HAP-1 (cell line): ENCODE results near the gene RBPJL.

Source experiments
- DNase-seq, 2 experiments: peaks; one replicate each; pipeline ENCODE4 v3.0.0-alpha.2; 2016 to 2020; ENCODE audit warnings: low spot score in 2 of 2
- H3K27me3 ChIP-seq: fragments of 250-450 bp; sonication (Bioruptor Pico); 2 replicates; pipeline ENCODE4 v1.5.1; 2020; ENCODE audit warnings: low read depth, mild to moderate bottlenecking, moderate library complexity
- H3K36me3 ChIP-seq: fragments of 250-450 bp; sonication (Bioruptor Pico); replicated peaks from 2 replicates; pipeline ENCODE4 v1.5.1; 2020; ENCODE audit warnings: mild to moderate bottlenecking
- H3K4me1 ChIP-seq: fragments of 250-450 bp; sonication (Bioruptor Pico); 2 replicates; pipeline ENCODE4 v1.5.1; 2020; ENCODE audit warnings: mild to moderate bottlenecking
- H3K4me3 ChIP-seq: fragments of 250-450 bp; sonication (Bioruptor Pico); 2 replicates; pipeline ENCODE4 v1.5.1; 2020; ENCODE audit warnings: mild to moderate bottlenecking, moderate library complexity
- H3K9me3 ChIP-seq: fragments of 250-450 bp; sonication (Bioruptor Pico); 2 replicates; pipeline ENCODE4 v1.5.1; 2020; ENCODE audit warnings: mild to moderate bottlenecking, moderate library complexity
- in situ Hi-C: fragments of 300-500 bp; cut with MboI; formaldehyde crosslinking; loops from 3 replicates; pipeline ENCODE4 v1.14.3; 2020; ENCODE audit warnings: low sequenced_read_pairs, inconsistent platforms, mixed read lengths

The RBPJL gene

GRCh38 chr20:45300961-45301360, 5.7 kb upstream of the RBPJL start:
- in situ Hi-C loops = no loop called here
- peak; percentile 19 to 76 for DNase-seq
- Histone ChIP-seq H3K36me3 (no peaks in the 10 kb centered on the region), H3K27me3 (no peaks in the 10 kb centered on the region; the same call in 1 of the 2 replicates), H3K9me3 (no peaks in the 10 kb centered on the region), H3K4me3 (no peak overlapping the region), H3K4me1 (no peaks in the 10 kb centered on the region)

GRCh38 chr20:45301824-45302271, 4.8 kb upstream of the RBPJL start:
- DNase-seq = no peak
- Histone ChIP-seq H3K4me3 (no peak overlapping the region), H3K27me3 (no peaks in the 10 kb centered on the region; the same call in 1 of the 2 replicates), H3K4me1 (peaks cover 3% of the 10 kb centered on the region; the same call in 1 of the 2 replicates), H3K36me3 (no peaks in the 10 kb centered on the region), H3K9me3 (no peaks in the 10 kb centered on the region)
- in situ Hi-C loops = no loop called here

GRCh38 chr20:45303586-45304463, 2.8 kb upstream of the RBPJL start:
- Histone ChIP-seq H3K36me3 (no peaks in the 10 kb centered on the region), H3K4me3 (no peak overlapping the region), H3K4me1 (peaks cover 3% of the 10 kb centered on the region; the same call in 1 of the 2 replicates), H3K9me3 (no peaks in the 10 kb centered on the region), H3K27me3 (no peaks in the 10 kb centered on the region)
- DNase-seq = no peak
- in situ Hi-C loops = no loop called here

GRCh38 chr20:45304464-45304999, 2.1 kb upstream of the RBPJL start:
- Histone ChIP-seq H3K4me1 (peaks cover 3% of the 10 kb centered on the region; the same call in 1 of the 2 replicates), H3K4me3 (no peak overlapping the region), H3K9me3 (no peaks in the 10 kb centered on the region), H3K36me3 (no peaks in the 10 kb centered on the region), H3K27me3 (no peaks in the 10 kb centered on the region)
- in situ Hi-C loops = no loop called here
- no peak for DNase-seq

GRCh38 chr20:45305262-45305661, 1.4 kb upstream of the RBPJL start:
- no peak overlapping the region for H3K4me3 ChIP-seq
- no peaks in the 10 kb centered on the region for H3K9me3 ChIP-seq
- in situ Hi-C loops = no loop called here
- H3K27me3 ChIP-seq = no peaks in the 10 kb centered on the region
- no peaks in the 10 kb centered on the region for H3K36me3 ChIP-seq
- peaks cover 3% of the 10 kb centered on the region; the same call in 1 of the 2 replicates for H3K4me1 ChIP-seq
- no peak for DNase-seq

GRCh38 chr20:45307076-45307640, 518 bp downstream of the RBPJL start:
- Histone ChIP-seq H3K4me1 (peaks cover 3% of the 10 kb centered on the region; the same call in 1 of the 2 replicates), H3K9me3 (no peaks in the 10 kb centered on the region), H3K4me3 (no peak overlapping the region), H3K27me3 (no peaks in the 10 kb centered on the region), H3K36me3 (no peaks in the 10 kb centered on the region)
- in situ Hi-C loops = no loop called here
- no peak for DNase-seq

GRCh38 chr20:45308117-45308778, 1.6 kb downstream of the RBPJL start, which contains the start of gene MATN4:
TSS of gene MATN4 (minus strand) at chr20:45308299. CDS start at chr20:45305582, 2,717 bp downstream.
- no peaks in the 10 kb centered on the region for H3K27me3 ChIP-seq
- in situ Hi-C loops = no loop called here
- no peak for DNase-seq

GRCh38 chr20:45309075-45309474, 2.4 kb downstream of the RBPJL start:
- in situ Hi-C loops = no loop called here
- Histone ChIP-seq H3K9me3 (no peaks in the 10 kb centered on the region), H3K4me3 (no peak overlapping the region)

More at GRCh38 chr20:45308117-45308778, 1.6 kb downstream of the RBPJL start, which contains the start of gene MATN4:
- H3K9me3 ChIP-seq = no peaks in the 10 kb centered on the region
- H3K36me3 ChIP-seq = no peaks in the 10 kb centered on the region
- H3K4me1 ChIP-seq = peaks cover 3% of the 10 kb centered on the region; the same call in 1 of the 2 replicates
- no peak within 1 kb of the TSS for H3K4me3 ChIP-seq

GRCh38 chr20:45311589-45312211, 5.1 kb downstream of the RBPJL start:
- H3K4me1 ChIP-seq = no peaks in the 10 kb centered on the region
- H3K9me3 ChIP-seq = no peaks in the 10 kb centered on the region
- peak; percentile 64 to 85 for DNase-seq
- in situ Hi-C loops = loop anchor here (10.0 kb wide), 2 partner anchors 123 to 463 kb away; no protein-coding TSS in a partner anchor
- no peak overlapping the region for H3K4me3 ChIP-seq
- H3K27me3 ChIP-seq = no peaks in the 10 kb centered on the region
- H3K36me3 ChIP-seq = no peaks in the 10 kb centered on the region

More at GRCh38 chr20:45309075-45309474, 2.4 kb downstream of the RBPJL start:
- Histone ChIP-seq H3K27me3 (no peaks in the 10 kb centered on the region), H3K36me3 (no peaks in the 10 kb centered on the region), H3K4me1 (peaks cover 3% of the 10 kb centered on the region; the same call in 1 of the 2 replicates)
- DNase-seq = no peak

- in situ Hi-C loops = loop anchor here (10.0 kb wide), 2 partner anchors 123 to 463 kb away; no protein-coding TSS in a partner anchor
- no peaks in the 10 kb centered on the region for H3K27me3 ChIP-seq
Measured at GRCh38 chr20:45312241-45312640, 5.6 kb downstream of the RBPJL start.

GRCh38 chr20:45313065-45313695, 6.5 kb downstream of the RBPJL start:
- no peak for DNase-seq
- H3K4me1 ChIP-seq = no peaks in the 10 kb centered on the region
- no peaks in the 10 kb centered on the region for H3K36me3 ChIP-seq
- no peaks in the 10 kb centered on the region for H3K27me3 ChIP-seq
- H3K4me3 ChIP-seq = no peak overlapping the region
- no peaks in the 10 kb centered on the region for H3K9me3 ChIP-seq
- in situ Hi-C loops = loop anchor here (10.0 kb wide), 2 partner anchors 122 to 462 kb away; no protein-coding TSS in a partner anchor

More at GRCh38 chr20:45312241-45312640, 5.6 kb downstream of the RBPJL start:
- no peaks in the 10 kb centered on the region for H3K36me3 ChIP-seq
- H3K9me3 ChIP-seq = no peaks in the 10 kb centered on the region
- no peaks in the 10 kb centered on the region for H3K4me1 ChIP-seq
- H3K4me3 ChIP-seq = no peak overlapping the region
- DNase-seq = no peak

- Histone ChIP-seq H3K4me1 (no peaks in the 10 kb centered on the region), H3K27me3 (no peaks in the 10 kb centered on the region), H3K36me3 (no peaks in the 10 kb centered on the region), H3K4me3 (no peak overlapping the region), H3K9me3 (no peaks in the 10 kb centered on the region)
- DNase-seq = no peak
- in situ Hi-C loops = loop anchor here (10.0 kb wide), 2 partner anchors 121 to 461 kb away; no protein-coding TSS in a partner anchor
Measured at GRCh38 chr20:45313943-45314342, 7.3 kb downstream of the RBPJL start.
